Cardiac muscle cell (in vitro differentiated cells and primary cell): ENCODE data around the gene CTNNA3. TPM values are rescaled to one million over a fixed set of nuclear protein-coding genes. Genes with fewer than 3 reads are reported as not detected.
A peak's percentile ranks its signal among the peaks of the same experiment; 100 is the strongest.
"Not testable (repeated sequence)": the region's sequence is repeated elsewhere in the genome, so short reads cannot be mapped to it uniquely, and the experiment has no call there.

Source experiments
- DNase-seq, 2 donors: peaks; one replicate each; pipeline versions ENCODE4 v3.0.0 to v3.0.0-alpha.2; 2010 to 2017; ENCODE audit warnings: low read depth in 1 of 2, low spot score in 1 of 2
- H3K27ac ChIP-seq: fragments of 200-600 bp; sonication (generic); 2 replicates; pipeline ENCODE4 v1.5.1; 2016
- H3K27me3 ChIP-seq: fragments of 200-600 bp; sonication (generic); 2 replicates; pipeline ENCODE4 v1.6.0; 2016; ENCODE audit warnings: control low read depth
- H3K36me3 ChIP-seq: fragments of 200-600 bp; sonication (generic); 2 replicates; pipeline ENCODE4 v1.5.1; 2016; ENCODE audit warnings: control low read depth
- H3K4me1 ChIP-seq: fragments of 200-600 bp; sonication (generic); 2 replicates; pipeline ENCODE4 v1.8.1; 2017; ENCODE audit warnings: low read depth, mild to moderate bottlenecking, mixed run types
- H3K4me3 ChIP-seq: fragments of 200-600 bp; sonication (generic); 2 replicates; pipeline ENCODE4 v1.5.1; 2016; ENCODE audit warnings: mild to moderate bottlenecking
- H3K9me3 ChIP-seq: fragments of 200-600 bp; sonication (generic); 2 replicates; pipeline ENCODE4 v1.5.1; 2017; ENCODE audit warnings: low read depth, mild to moderate bottlenecking, control low read depth
- CTCF ChIP-seq: IDR thresholded peaks from 2 replicates; pipeline ENCODE4 v1.5.1; 2012; ENCODE audit warnings: low read depth, mild to moderate bottlenecking, low read length
- polyA plus RNA-seq: library from polyadenylated mRNA; unstranded; fragments of >200 nt; fragmentation: Nextera tagmentation; extraction: Ambion mirVana; gene quantifications from 2 replicates; pipeline ENCODE4 v1.2.1, GENCODE V29; 2016
- total RNA-seq: library from RNA; depleted of rRNA; stranded (reverse); fragments of >200 nt; gene quantifications from 2 replicates; pipeline ENCODE4 v1.2.3, GENCODE V29; 2016

CTNNA3 gene
- total and polyA plus RNA-seq, 2 experiments from 2014 or later: 55.8 to 71.7 TPM

- Histone ChIP-seq H3K9me3 (no peaks in the 10 kb centered on the region), H3K36me3 (peaks cover 3% of the 10 kb centered on the region), H3K4me3 (no peak overlapping the region), H3K27ac (no peak overlapping the region), H3K4me1 (no peaks in the 10 kb centered on the region), H3K27me3 (no peaks in the 10 kb centered on the region)
- no peak for TF ChIP-seq CTCF
- DNase-seq: peak in 1 of 2 donors; percentile 9
Observed at GRCh38 chr10:67539312-67539711, 156.7 kb downstream of the CTNNA3 start.

- no peak for DNase-seq
- Histone ChIP-seq H3K9me3 (no peaks in the 10 kb centered on the region), H3K4me1 (no peaks in the 10 kb centered on the region), H3K27me3 (no peaks in the 10 kb centered on the region), H3K27ac (no peak overlapping the region), H3K36me3 (peaks cover 3% of the 10 kb centered on the region), H3K4me3 (no peak overlapping the region)
- TF ChIP-seq CTCF: no peak
Observed at GRCh38 chr10:67537906-67538305, 158.1 kb downstream of the CTNNA3 start.

- Histone ChIP-seq H3K27me3 (no peaks in the 10 kb centered on the region), H3K9me3 (no peaks in the 10 kb centered on the region), H3K4me1 (no peaks in the 10 kb centered on the region), H3K36me3 (peaks cover 3% of the 10 kb centered on the region), H3K4me3 (no peak overlapping the region), H3K27ac (no peak overlapping the region)
- TF ChIP-seq CTCF: no peak
- no peak for DNase-seq
Observed at GRCh38 chr10:67533376-67533775, 162.6 kb downstream of the CTNNA3 start.

- not testable (repeated sequence) for H3K36me3 ChIP-seq, DNase-seq, H3K27ac ChIP-seq, H3K4me1 ChIP-seq, H3K9me3 ChIP-seq, H3K27me3 ChIP-seq, H3K4me3 ChIP-seq
Observed at GRCh38 chr10:67530990-67531389, 165.0 kb downstream of the CTNNA3 start.

GRCh38 chr10:67527351-67527750 lies 168.6 kb downstream of the CTNNA3 start:
- no peaks in the 10 kb centered on the region for H3K4me1 ChIP-seq
- no peak for TF ChIP-seq CTCF
- H3K27me3 ChIP-seq: no peaks in the 10 kb centered on the region
- H3K27ac ChIP-seq: no peak overlapping the region
- no peaks in the 10 kb centered on the region for H3K36me3 ChIP-seq
- no peak overlapping the region for H3K4me3 ChIP-seq
- no peaks in the 10 kb centered on the region for H3K9me3 ChIP-seq
- peak in 1 of 2 donors; percentile 5 for DNase-seq

- Histone ChIP-seq H3K4me1 (peaks cover 15% of the 10 kb centered on the region), H3K4me3 (no peak overlapping the region), H3K9me3 (no peaks in the 10 kb centered on the region), H3K36me3 (no peaks in the 10 kb centered on the region), H3K27ac (peak overlapping the region; percentile 29), H3K27me3 (no peaks in the 10 kb centered on the region)
- no peak for TF ChIP-seq CTCF
- DNase-seq: no peak
Observed at GRCh38 chr10:67521546-67521945, 174.4 kb downstream of the CTNNA3 start.
